ENCODE data around the gene TMEM120B.
"Not testable (repeated sequence)": the region's sequence is repeated elsewhere in the genome, so short reads cannot be mapped to it uniquely, and the experiment has no call there.

The TMEM120B gene

DNA sequence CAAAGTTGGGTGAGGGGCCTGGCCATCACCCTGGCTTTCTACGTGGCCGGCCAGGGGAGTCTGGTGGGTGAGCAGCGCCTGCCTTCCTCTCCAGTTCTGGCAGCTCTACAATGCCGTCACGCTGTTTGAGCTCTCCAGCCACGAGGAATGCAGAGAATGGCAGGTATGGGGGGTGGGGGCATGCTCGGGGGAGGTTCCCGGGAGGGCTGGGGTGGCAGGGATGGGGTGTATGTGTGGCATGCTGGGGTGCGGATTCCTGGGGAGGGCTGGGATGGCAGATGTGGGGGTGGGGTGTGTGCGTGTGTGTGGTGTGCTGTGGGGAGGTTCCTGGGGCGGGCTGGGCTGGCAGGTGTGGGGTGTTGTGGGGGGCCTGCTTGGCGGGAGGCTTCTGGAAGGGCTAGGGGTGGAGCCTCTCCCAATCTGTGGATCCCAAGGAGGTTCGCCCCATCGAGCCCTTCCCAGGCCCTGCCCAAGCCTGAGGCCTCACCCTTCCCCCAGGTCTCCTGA lies 62.5 kb downstream of the TMEM120B start:
- no peak for DNase-seq (ENCODE audit: low read depth in 2 of 2)

DNA sequence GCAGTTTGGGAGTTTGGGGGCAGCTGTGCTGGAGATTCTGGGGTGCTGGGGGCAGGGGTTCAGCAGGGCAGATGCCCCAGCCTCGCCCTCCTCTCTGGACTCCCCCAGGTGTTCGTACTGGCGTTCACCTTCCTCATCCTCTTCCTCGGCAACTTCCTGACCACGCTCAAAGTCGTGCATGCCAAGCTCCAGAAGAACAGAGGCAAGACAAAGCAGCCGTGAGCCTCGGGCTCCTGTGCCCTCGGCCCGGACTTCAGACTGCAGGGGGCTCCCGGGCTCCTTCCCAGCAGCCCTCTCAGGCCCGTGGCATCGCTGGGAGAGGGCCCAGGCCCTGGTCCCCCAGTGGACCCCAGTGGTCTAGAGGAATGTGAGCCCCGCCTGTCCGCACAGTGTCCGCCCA lies 62.9 kb downstream of the TMEM120B start:
- DNase-seq (ENCODE audit: low read depth in 2 of 2): no peak

DNA sequence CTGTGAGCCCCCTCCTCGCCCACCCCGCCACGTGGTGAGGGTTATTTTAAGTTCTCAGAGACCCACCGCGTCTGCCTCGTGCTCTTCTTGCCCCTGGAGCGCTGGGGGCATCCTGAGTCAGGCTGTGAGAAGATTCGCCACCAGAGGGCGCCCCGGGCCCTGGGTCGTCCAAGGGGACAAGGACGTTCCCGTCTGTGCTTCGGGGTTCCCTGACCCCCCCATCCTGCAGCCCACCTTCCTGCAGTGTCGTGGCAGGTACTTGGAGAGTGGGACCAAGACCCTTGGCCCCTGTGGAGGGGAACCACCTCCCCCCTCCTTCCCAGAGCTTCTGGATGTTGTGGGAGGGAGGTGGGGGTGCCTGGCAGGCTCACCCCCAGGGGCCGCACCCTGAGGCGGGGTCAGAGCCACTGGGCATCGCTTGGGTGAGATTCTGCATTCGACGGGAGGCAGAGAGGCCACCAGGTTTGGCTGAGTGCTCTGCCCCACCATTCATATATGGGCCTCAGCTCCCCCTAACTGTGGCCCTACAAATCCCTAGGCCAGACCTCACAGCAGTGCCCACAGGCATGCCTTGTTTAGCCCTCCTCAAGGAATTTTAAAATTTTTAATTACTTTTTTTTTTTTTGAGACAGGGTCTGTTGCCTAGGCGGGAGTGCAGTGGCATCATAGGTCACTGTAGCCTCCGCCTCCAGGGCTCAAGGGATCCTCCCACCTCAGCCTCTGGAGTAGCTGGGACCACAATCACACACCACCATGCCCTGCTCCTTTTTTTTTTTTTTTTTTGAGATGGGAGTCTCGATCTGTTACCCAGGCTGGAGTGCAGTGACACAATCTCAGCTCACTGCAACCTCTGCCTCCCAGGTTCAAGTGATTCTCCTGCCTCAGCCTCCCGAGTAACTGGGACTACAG lies 63.9 kb downstream of the TMEM120B start:
- peak; percentile 89 to 94 for DNase-seq (ENCODE audit: low read depth in 2 of 2)

DNA sequence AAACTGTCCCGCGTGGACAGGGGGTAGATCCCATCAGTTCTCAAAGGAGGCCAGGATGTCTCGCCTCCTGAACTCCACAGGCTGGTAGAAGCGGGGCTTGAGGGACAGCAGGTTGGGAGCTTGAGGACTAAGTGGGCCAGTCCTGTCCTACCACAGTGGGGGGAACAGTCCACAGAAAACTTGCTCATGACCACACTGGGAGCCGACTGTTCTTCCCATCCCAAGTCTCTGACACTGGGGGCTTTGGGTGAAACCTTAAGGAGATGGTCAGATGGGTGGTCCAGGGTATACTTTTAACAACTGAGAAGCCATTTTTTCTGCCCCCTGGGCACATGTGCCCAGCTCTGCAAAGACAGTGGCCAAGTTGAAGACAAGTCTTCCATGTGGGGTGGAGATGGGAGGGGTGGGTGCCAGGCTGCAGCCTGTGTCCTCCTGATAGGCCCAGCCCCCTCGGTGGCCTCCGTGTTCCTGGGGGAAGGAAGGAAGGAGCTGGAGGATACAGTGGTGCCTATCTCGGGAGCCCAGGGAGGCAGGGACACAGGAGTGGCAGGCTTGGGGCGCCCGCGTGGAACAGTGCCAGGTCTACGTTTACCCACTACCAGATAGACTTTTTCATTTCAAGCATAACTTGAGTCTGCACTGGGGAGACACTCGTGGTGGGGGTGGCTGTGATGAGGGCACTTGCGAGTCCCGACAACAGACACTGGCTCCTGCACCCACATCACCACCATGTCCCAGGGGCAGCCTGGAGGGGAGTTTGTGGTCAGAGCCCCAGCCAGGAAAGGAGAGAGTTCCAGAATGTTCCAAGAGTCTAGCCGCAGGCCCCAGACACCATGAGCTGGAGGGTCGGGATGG lies 66.2 kb downstream of the TMEM120B start:
- DNase-seq (ENCODE audit: low read depth in 2 of 2): no peak

DNA sequence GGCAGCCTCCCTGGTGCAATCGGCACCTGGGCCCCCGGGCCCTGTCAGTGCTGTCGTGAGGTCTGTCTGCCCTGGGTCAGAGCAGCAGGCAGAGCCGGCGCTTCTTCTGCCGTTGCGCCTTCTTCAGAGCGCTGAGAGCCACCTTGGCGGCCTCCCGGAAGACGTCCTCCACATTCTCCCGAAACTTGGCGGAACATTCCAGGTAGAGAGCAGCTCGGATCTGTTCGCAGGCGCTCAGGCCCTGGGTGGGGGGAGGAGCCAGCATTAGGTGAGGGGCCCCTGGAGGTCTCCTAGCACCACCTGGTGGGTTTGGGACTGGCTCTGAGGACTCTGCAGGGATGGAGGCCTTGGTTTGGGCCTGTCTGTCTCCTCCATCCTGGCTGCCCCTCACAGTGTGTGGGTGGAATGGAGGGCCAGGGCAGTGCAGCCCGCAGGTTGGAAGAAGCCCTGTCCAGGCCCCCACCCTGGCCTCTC lies 66.9 kb downstream of the TMEM120B start:
- DNase-seq (ENCODE audit: low read depth in 2 of 2): no peak

DNA sequence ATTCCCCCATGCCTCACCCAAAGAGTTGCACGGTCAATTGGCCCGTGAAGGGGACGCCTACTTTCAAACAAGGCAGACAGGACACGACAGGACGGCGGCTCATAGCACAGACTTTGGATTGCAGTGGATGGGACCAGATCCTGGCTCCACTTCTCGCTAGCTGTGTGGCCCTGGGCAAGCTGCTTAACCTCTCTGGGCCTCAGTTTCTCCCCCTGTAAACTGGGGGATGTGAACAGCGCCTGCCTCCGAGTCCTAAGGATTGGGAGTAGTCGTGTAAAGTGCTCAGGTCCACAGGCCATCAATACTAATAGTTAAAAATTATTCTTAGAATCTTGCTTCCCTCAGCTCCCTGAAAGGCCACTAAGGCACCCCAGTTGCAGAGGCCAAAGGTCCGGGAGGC lies 67.9 kb downstream of the TMEM120B start:
- no peak for DNase-seq (ENCODE audit: low read depth in 2 of 2)

DNA sequence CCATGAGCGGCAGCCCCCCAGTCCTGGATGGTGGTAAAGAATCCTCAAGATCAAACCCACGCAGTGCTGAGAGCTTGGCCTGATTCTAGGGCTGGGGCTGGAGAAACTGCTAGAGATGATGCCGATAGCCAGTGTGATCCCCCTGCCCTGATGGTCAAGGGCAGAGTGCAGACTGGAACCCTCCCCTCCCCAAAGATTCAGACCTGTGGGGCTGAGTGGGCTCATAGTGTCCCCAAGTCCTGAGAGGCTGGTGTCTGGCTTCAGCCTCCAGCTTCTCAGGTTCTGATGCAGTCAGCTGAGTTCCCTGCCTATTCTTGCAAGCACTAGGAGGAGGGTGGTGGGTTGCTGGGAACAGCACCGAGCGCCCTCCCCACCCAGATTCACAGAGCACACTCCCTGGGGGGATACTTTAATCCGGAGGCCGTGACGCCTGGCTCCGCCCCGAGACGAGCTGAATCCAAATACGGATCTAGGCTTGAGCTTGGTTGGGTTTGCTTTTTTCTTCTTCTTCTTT lies 69.0 kb downstream of the TMEM120B start:
- no peak for DNase-seq (ENCODE audit: low read depth in 2 of 2)

DNA sequence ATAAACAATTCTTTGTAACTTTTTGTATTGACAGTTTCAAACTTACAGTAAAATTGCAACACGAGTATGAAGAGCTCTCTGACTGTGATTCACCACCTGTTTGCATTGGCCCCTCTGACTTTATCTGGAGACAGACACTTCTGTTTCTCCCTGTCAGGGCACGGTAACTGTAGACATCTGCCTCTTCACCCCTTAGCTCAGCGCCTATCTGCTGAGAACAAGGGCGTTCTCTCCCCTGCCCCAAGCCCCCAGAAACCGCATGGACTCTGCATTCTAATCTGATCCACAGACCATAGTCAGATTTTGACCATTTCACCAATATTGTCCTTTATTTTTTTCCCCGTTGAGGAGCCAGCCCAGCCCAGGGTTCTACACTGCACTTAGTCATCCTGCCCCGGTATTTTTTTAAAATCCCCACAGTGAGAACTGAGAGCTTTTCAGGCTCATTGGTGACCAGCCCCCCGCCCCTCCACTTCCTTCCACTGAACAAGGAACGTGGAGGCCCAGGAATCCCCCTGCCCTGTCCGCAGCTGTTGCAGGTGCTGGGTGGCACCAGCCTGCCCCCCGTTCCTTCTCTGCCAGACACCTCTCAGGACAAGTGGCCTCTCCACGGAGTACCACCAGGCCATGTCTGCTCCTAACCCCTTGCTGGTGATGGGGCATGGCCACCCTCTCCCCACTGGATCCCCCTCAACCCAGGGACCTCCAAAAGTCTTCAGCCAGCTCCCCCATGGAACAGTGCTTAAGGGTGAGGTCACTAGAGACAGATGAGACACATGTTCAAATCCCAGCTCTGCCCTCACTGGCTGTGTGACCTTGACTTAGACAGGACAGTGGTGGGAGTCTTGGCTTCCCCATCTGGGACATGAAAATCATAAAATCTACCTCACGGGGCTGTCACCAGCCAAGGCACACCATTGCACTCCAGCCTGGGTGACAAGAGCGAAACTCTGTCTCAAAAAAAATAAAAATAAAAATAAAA lies 69.7 kb downstream of the TMEM120B start:
- DNase-seq (ENCODE audit: low read depth in 2 of 2): no peak

DNA sequence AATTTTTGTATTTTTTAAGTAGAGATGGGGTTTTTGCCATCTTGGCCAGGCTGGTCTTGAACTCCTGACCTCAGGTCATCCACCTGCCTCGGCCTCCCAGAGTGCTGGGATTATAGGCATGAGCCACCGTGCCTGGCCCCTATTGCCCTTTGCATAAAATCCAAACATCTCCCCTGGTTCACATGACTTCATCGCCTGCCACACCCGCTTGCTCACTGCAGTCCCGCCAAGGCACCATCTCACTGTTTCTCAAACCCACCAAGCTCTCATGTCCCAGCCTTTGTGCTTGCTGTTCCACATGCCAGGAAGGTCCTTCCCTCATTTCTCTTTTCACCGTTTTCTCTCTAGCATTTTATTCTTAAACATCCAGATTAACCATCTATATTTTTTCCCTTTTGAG lies 71.2 kb downstream of the TMEM120B start:
- no peak for DNase-seq (ENCODE audit: low read depth in 2 of 2)

DNA sequence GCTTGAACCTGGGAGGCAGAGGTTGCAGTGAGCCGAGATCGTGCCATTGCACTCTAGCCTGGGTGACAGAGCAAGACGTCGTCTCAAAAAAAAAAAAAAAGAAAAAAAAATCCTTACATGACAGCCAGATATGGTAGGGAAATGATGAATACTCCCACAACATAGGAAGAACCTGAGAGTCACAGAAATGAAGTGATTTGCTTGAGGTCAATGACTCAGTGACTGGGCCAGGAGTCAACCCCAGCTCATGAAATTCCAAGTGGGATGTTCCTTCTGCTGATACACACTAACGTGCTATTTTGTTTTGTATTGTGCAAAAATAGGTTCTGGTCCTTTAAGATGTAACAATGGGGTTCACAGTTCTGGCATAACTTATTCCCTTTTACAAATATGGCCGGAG lies 71.9 kb downstream of the TMEM120B start:
- no peak for DNase-seq (ENCODE audit: low read depth in 2 of 2)

DNA sequence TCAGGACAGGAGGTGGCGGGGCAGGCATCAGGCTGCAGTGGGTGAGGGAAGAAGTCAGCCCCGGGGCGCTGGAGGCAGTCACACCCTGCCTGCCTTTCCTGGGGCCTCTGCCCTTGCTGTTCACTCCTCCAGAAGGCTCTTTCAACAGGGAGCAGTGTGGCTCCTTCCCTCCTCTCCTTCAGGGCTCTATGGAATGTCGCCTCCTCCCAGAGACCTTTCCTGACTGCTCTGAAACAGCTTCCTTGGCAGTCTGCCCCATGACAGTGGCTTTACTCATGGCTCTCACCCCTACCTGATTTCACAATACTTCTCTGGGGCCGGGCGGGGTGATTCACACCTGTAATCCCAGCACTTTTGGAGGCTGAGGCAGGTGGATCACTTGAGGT lies 73.9 kb downstream of the TMEM120B start:
- DNase-seq (ENCODE audit: low read depth in 2 of 2): no peak

DNA sequence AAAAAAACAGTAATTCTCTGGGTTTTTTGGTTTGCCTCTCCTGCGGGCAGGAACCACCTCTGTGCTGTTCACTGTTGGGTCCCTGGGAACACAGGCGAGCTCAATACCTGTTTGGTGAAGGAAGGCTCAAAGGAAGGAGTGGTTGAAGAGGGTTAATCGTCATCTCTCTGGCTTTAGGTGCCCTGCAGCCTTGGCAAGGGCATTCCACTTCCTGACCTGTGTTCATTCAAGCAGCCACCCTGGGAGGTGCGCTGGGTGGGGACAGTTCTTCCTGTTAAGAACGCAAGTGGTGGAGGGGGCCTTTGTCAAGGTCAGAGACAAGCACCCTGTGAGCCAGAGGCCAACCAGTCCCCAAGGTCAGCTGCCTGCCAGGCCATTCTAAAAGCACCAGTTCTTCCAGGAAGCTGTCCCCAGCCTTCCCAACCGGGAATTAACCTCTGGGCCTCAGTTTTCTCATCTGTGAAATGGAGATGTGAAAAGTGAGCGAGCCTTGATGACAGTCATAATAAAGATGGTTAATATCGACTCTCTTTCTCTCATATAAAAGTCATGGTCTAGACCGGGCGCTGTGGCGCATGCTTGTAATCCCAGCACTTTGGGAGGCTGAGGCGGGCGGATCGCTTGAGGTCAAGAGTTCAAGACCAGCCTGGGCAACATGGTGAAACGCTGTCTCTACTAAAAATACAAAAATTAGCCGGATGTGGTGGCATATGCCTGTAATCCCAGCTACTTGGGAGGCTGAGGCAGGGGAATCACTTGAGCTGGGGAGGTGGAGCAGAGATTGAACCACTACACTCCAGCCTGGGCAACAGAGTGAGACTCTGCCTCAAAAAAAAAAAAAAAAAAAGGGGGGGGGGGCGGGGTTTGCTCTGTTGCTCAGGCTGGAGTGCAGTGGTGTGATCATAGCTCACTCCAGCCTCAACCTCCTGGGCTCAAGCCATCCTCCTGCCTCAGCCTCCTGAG lies 74.8 kb downstream of the TMEM120B start:
- DNase-seq (ENCODE audit: low read depth in 2 of 2): no peak

DNA sequence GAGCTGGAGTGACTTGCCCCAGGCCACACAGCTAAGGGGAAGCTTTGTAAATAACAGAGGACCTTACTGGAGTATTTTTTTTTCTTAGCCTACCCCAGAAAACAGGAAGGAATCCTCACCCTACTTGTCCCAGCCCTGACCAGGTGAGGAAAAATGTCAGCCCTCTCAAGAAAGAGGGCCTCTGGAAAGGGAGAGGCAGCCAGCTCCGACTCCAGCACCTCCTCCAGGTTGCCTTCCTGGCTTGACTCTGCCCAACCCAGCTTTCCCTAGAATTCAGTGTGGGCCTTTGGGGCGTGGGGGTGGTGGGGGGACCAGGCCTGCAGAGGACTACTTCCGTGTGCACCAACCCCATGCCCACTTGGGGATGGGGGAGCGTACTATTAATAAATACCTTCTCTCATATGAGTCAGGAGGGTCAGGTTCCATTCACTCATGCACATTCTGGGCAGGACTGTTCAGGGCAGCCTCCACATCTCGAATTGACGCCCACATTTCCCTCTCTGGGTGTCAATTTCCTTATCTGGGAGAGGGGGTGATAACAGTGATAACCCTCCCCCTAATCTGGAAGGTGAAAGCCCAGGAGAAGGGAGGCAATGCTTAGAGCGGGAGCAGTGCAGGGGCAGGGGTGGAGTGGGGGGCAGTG lies 75.7 kb downstream of the TMEM120B start:
- DNase-seq (ENCODE audit: low read depth in 2 of 2): no peak

DNA sequence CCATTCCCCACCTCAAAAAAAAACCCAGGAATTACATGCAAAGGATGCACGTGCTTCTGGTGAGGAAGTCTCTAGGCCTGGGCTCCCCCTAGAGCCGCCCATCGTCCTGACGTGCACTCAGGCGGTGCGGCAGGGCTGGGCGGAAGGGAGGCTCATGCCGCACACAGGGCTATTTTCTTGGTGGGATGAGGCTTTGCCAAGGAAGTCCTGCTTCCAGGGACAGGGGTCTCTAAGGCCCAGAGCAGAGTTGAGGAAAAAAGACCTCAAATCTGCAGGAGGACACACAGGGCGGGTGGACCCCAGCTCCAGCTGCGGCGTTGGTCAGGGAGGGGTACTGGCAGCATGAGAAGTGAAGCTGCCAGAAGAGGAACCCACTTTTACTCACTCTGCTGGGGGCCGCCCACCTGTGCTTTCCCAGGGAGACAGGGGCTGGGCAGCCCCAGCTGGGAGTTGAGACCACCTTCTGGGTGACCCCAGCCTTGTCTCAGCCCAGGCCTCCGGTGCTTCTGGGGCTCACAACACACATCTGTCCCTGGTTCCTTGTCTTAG lies 76.8 kb downstream of the TMEM120B start:
- DNase-seq (ENCODE audit: low read depth in 2 of 2): no peak

DNA sequence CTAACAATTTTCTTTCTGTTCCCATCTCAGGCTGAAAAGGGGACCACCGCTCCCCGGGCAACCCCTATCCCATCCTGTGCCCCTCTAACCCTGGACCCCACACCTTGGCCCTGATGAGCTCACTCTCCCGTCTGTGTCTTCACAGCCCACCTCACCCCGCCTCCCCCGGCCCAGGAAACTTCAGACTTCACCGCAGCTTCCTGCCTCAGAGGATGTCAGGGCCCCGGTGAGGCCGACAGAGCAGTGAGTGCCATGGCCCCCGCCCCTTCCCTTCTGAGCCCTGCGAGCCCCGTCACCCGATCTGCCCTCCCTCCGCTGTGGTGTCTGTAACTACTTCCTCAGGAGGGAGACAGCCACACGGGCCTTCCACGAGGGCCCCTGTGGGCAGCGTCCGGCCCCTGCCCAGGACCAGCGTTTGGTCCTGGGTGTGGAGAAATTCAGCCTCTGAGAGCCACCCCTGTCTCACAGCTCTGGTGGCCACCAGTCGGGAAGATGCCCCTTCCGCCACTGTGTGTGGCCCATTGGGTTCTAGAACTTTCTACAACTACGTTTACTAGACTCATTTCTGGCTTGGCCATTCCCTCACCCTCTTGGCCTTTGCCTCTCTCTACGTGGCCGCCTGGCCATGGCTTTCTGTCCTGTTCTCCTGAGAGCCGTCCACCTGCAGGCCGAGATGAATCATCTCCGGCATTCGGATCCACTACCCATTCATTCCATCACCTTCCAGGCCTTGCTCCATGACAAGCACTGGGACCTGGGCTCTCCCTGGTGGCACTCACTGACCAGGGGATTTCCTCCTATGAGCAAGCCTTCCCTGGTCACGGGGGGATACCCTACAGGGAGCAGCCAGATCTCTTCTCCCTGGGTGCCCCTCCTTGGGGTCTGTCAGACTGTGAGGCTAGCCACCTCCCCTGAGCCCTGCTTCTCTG lies 77.5 kb downstream of the TMEM120B start:
- DNase-seq (ENCODE audit: low read depth in 2 of 2): peak; percentile 84 to 89

DNA sequence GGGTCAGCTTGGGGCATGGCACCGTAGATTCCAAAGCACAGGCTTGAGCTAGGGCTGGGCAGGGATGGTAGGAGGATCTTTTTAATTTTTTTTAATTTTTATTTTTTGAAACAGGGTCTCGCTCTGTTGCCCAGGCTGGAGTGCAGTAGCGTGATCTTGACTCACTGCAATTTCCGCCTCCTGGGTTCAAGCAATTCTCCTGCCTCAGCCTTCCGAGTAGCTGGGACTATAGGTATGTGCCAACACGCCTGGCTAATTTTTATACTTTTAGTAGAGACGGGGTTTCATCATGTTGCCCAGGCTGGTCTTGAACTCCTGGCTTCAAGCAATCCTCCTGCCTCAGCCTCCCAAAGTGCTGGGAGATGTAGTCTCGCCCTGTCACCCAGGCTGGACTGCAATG lies 78.2 kb downstream of the TMEM120B start:
- DNase-seq (ENCODE audit: low read depth in 2 of 2): not testable (repeated sequence)

DNA sequence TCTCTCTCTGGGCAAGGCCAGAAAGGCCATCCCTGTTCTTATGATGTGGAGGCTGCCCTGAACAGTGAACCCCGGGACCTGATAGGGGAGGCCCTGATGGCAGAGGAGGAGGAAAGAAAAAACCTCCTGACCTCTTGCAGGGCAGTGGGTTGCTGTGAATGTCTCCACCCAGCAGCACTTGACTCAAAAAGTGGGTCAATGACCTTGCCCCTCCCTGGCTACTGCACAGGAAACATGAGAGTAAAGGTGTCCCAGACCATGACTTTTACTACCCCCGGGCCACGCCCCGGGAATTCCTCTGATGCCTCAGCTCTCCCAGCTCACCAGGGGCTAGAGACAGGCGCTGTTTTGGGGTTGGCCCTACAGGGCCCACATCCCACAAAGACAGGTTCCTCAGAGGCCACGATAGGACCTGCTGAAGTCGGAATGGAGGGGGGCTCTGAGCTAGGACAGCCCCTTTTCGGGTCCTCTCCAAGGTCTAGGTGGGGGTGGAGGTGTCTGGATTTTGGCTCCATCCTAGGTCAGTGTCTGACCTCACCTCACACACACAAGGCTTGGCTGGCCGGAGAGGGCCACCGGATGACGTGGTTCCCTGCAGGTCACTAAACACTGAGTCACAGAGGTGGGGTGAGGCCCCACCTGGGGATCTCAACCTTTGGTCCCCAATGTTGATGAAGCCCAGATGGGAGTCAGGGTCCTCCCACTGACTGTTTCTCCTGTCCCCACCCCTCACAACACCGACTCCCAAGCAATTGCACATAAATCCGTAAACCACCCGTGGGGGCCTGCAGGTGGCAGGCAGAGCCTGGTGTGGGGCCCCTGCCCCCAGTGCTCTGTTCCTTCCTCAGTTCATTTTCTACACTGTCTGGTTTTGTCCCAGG lies 79.4 kb downstream of the TMEM120B start:
- DNase-seq (ENCODE audit: low read depth in 2 of 2): no peak
